ENCODE data around the gene ACCS.

ACCS gene

DNA sequence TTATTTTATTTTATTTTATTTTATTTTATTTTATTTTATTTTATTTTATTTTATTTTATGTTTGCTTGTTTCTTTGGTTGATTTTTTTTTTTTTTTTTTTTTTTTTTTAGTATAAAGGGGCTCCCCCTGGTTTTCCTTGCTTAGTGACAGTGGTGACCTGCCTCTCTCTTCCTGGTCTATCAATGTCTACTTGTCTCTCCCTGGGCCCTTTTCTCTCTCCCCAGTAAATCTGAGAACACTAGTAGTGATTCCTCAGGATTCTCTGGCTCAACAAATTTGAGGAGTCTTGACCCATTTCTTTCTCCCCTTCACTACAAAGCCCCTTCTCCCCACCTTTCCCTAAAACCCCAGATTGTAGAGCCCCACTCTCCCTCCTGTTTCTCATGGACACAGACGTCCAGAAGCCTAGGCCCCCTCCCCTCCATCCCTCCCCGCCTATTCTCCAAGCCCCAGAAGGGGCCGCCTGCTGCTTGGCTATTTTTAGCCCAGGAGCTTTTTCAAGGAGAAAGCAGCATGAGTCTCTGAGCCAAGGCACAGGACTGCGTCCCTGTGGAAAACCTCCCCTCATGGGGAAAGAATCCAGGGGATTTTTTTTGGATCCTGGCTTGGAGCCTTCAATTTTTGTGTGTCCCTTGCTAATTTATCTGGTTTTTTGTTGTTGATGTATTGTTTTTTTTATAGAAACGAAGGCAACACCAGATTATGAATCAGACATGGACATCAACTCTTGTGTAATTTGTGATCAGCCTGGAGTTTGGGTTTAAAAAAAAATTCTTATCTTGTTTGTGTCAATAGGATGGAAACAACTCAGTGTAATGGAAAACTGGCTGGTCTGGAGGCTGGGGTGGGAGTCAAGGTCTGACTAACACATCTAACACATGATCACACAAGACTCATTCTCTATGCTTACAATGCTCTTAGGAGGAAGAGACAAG is 35.8 kb upstream of the ACCS start:
- DNase-seq, result peak; percentile 59
- TF ChIP-seq, protein P1, sequence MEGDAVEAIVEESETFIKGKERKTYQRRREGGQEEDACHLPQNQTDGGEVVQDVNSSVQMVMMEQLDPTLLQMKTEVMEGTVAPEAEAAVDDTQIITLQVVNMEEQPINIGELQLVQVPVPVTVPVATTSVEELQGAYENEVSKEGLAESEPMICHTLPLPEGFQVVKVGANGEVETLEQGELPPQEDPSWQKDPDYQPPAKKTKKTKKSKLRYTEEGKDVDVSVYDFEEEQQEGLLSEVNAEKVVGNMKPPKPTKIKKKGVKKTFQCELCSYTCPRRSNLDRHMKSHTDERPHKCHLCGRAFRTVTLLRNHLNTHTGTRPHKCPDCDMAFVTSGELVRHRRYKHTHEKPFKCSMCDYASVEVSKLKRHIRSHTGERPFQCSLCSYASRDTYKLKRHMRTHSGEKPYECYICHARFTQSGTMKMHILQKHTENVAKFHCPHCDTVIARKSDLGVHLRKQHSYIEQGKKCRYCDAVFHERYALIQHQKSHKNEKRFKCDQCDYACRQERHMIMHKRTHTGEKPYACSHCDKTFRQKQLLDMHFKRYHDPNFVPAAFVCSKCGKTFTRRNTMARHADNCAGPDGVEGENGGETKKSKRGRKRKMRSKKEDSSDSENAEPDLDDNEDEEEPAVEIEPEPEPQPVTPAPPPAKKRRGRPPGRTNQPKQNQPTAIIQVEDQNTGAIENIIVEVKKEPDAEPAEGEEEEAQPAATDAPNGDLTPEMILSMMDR (IDR thresholded peaks at IDR 0.05; ENCODE audit: low read depth, low read length), result no peak
- H3K4me3 ChIP-seq (ENCODE audit: low read depth, low read length), result no peak overlapping the region
- H3K36me3 ChIP-seq, result no peaks in the 10 kb centered on the region
- H3K27me3 ChIP-seq (ENCODE audit: insufficient read depth, low read depth, severe bottlenecking), result no peaks in the 10 kb centered on the region
- H3K9me3 ChIP-seq (ENCODE audit: severe bottlenecking), result no peaks in the 10 kb centered on the region
- H3K27ac ChIP-seq, result peak overlapping the region; percentile 70

- H3K9me3 ChIP-seq (ENCODE audit: severe bottlenecking), result no peaks in the 10 kb centered on the region
- TF ChIP-seq, protein P1 (IDR thresholded peaks at IDR 0.05; ENCODE audit: low read depth, low read length), result no peak
- H3K27ac ChIP-seq, result no peak overlapping the region
- no peaks in the 10 kb centered on the region for H3K27me3 ChIP-seq (ENCODE audit: insufficient read depth, low read depth, severe bottlenecking)
- H3K4me3 ChIP-seq (ENCODE audit: low read depth, low read length), result no peak overlapping the region
- DNase-seq, result no peak
- no peaks in the 10 kb centered on the region for H3K36me3 ChIP-seq
These were observed 35.1 kb upstream of the ACCS start for GRCh38 chr11:44030996-44031395.

DNA sequence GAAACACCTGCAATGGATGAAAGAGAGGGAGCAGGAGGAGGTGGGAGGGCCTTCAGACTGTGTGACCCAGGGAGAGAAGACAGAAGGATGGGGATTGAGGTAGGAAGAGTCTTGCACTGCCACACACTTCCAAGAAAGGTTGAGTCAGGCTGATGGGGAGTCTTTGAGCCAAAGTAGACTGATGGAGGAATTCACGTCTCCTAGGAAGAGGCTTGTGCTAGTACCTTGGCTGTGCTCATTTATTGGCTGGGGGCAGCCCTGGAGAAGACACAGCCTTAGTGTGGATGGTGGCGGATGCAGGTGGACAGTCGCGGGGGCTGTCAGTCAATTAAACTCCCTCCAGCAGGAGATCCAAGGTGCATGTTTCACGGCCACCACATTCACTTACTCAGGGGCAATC is 34.5 kb upstream of the ACCS start:
- no peaks in the 10 kb centered on the region for H3K27me3 ChIP-seq (ENCODE audit: insufficient read depth, low read depth, severe bottlenecking)
- H3K4me3 ChIP-seq (ENCODE audit: low read depth, low read length), result no peak overlapping the region
- H3K9me3 ChIP-seq (ENCODE audit: severe bottlenecking), result no peaks in the 10 kb centered on the region
- no peak overlapping the region for H3K27ac ChIP-seq
- TF ChIP-seq, protein P1 (IDR thresholded peaks at IDR 0.05; ENCODE audit: low read depth, low read length), result no peak
- DNase-seq, result no peak
- H3K36me3 ChIP-seq, result no peaks in the 10 kb centered on the region

DNA sequence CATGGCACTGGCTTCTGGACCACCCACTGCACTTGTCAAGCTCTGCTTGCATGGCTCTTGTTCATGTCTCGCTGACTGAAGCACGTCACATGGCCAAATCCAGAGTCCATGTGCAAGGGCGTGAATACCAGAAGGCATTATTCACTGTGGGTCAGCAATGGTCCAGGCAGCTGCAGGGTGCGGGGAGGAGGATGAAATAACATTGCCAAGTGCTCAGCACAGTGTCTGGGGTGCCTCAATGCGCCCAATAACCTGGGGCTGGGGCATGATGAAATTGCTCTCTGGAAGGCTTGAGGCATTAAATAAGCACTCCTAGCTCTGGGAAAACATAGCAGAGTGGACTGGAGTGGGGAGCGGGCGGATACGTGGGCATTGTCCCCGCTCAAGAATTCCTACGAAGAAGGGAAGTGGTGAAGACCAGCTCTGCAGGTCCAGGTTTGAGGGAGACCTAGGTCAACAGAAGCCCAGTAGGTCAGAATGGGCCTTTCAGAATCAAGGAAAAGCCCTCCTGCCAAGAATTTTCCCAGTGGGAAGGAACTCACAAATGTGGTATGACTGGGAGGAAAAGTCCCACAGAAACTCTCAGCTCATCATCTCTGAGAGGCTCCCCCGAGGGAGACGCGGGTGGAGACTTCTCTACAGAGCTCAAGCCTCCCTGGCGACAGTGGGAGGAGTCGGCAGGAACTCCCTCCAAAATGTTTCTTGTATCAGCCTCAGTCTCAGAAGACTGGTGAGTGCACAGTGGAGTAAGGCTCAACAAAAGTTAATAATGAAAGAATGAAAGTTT is 33.6 kb upstream of the ACCS start:
- TF ChIP-seq, protein P1 (IDR thresholded peaks at IDR 0.05; ENCODE audit: low read depth, low read length), result no peak
- Histone ChIP-seq H3K4me3 (ENCODE audit: low read depth, low read length) (no peak overlapping the region), H3K9me3 (ENCODE audit: severe bottlenecking) (no peaks in the 10 kb centered on the region), H3K36me3 (no peaks in the 10 kb centered on the region), H3K27ac (no peak overlapping the region), H3K27me3 (ENCODE audit: insufficient read depth, low read depth, severe bottlenecking) (no peaks in the 10 kb centered on the region)
- no peak for DNase-seq

GRCh38 chr11:44033411-44033850 is 32.6 kb upstream of the ACCS start:
- Histone ChIP-seq H3K36me3 (no peaks in the 10 kb centered on the region), H3K9me3 (ENCODE audit: severe bottlenecking) (no peaks in the 10 kb centered on the region), H3K4me3 (ENCODE audit: low read depth, low read length) (no peak overlapping the region), H3K27ac (no peak overlapping the region), H3K27me3 (ENCODE audit: insufficient read depth, low read depth, severe bottlenecking) (no peaks in the 10 kb centered on the region)
- DNase-seq, result no peak
- TF ChIP-seq, protein P1 (IDR thresholded peaks at IDR 0.05; ENCODE audit: low read depth, low read length), result no peak
